ENCODE data around the gene LY6G6C. TPM values are rescaled to one million over a fixed set of nuclear protein-coding genes. Genes with fewer than 3 reads are reported as not detected.

The LY6G6C gene
- total RNA-seq, 1 experiment from 2014 or later, result not detected

DNA sequence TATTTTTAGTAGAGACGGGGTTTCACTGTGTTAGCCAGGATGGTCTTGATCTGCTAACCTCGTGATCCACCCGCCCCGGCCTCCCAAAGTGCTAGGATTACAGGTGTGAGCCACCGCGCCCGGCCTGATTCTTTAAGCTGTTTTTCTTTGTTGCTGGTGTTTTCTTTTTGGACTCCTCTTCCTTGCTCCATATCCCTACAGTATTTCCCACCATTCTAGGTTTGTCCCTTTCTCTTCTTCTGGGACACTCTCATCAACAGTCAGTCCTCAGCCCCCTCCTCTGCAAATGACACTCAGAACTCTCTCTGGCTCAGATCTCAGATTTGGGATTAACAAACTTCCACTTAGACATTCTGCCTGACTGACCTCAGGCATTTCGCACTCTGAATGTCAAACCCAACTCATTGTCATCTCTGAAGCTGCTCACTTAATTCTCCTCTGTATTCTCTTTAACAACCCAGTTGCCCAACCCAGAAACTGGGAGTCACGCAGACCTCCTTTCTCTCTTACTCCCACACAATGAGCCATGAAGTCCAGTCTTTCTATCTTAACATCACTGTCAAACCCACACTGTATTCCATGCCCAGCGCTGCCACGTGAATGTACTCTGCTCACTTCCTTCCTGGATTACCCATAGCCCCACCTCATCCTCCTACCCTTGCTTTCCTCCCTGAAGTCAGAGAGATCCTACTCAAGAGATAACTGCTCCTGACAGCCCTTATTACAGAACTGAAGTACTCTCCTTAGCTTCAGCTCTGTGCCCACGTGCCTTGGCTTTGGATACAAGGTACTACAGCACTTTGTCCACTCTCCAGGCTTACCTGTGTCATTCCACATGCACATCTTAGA is 4.2 kb upstream of the LY6G6C start:
- no TSS peak for BruUV-seq (replicated peaks)
- DNase-seq, result no peak
- Mint-ChIP-seq H3K9me3 (ENCODE audit: low read depth, unreplicated experiment) (no peaks in the 10 kb centered on the region), H3K4me1 (ENCODE audit: low read depth, unreplicated experiment) (peaks cover 8% of the 10 kb centered on the region), H3K4me3 (ENCODE audit: low read depth, unreplicated experiment) (no peak overlapping the region), H3K36me3 (ENCODE audit: insufficient read depth, unreplicated experiment) (peaks cover 35% of the 10 kb centered on the region), H3K27ac (ENCODE audit: unreplicated experiment) (no peak overlapping the region), H3K27me3 (ENCODE audit: unreplicated experiment) (peaks cover 10% of the 10 kb centered on the region)
- CTCF ChIA-PET, result interaction anchor here (0.7 kb wide), 1 partner anchor 153 kb away, joined by 3 read pairs; no protein-coding TSS in a partner anchor
- intact Hi-C loops (cut with micrococcal nuclease; ENCODE audit: unreplicated experiment), result no loop called here
- TF ChIP-seq, protein P1, sequence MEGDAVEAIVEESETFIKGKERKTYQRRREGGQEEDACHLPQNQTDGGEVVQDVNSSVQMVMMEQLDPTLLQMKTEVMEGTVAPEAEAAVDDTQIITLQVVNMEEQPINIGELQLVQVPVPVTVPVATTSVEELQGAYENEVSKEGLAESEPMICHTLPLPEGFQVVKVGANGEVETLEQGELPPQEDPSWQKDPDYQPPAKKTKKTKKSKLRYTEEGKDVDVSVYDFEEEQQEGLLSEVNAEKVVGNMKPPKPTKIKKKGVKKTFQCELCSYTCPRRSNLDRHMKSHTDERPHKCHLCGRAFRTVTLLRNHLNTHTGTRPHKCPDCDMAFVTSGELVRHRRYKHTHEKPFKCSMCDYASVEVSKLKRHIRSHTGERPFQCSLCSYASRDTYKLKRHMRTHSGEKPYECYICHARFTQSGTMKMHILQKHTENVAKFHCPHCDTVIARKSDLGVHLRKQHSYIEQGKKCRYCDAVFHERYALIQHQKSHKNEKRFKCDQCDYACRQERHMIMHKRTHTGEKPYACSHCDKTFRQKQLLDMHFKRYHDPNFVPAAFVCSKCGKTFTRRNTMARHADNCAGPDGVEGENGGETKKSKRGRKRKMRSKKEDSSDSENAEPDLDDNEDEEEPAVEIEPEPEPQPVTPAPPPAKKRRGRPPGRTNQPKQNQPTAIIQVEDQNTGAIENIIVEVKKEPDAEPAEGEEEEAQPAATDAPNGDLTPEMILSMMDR (IDR thresholded peaks at IDR 0.05; ENCODE audit: unreplicated experiment), result no peak

DNA sequence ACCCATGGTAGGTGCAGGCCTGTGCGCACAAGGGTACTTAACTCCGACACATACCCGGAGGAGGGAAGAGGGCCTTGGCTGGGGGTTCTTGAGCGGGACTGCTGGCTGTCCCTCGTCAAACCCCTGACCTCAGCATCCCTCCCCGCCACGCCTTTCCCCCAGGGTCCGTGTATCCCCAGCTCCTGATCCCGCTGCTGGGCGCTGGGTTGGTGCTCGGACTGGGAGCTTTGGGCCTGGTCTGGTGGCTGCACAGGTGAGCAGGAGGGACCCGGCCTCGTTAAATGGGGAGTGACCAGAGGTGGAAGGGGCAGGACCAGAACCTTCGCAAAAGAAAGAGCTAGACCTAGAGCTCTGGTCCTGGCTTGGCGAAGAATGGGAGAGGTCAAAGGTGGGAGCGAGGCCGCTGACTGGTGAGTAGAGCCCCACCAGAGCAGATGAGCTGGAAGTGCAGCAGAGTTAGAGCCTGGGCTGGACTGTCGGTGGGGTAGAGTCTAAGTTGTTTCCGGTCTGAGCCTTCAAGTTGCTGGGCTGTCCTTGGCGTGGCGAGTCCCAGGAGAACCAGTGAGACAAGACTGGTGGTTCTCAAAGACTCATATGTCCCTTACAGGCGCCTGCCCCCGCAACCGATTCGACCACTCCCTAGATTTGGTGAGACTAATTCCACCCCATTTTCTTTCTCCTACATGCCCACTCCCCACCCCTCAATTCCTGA is 2.6 kb upstream of the LY6G6C start:
- Mint-ChIP-seq H3K27me3 (ENCODE audit: unreplicated experiment) (peaks cover 15% of the 10 kb centered on the region), H3K4me1 (ENCODE audit: low read depth, unreplicated experiment) (peaks cover 14% of the 10 kb centered on the region), H3K27ac (ENCODE audit: unreplicated experiment) (no peak overlapping the region), H3K4me3 (ENCODE audit: low read depth, unreplicated experiment) (no peak overlapping the region), H3K9me3 (ENCODE audit: low read depth, unreplicated experiment) (no peaks in the 10 kb centered on the region), H3K36me3 (ENCODE audit: insufficient read depth, unreplicated experiment) (peaks cover 19% of the 10 kb centered on the region)
- no TSS peak for BruUV-seq (replicated peaks)
- DNase-seq, result no peak
- TF ChIP-seq, protein P1 (IDR thresholded peaks at IDR 0.05; ENCODE audit: unreplicated experiment), result no peak
- intact Hi-C loops (cut with micrococcal nuclease; ENCODE audit: unreplicated experiment), result no loop called here
- CTCF ChIA-PET, result interaction anchor here (0.9 to 3.1 kb wide), 2 partner anchors 14 to 46 kb away, joined by 3 to 14 read pairs; no protein-coding TSS in a partner anchor

DNA sequence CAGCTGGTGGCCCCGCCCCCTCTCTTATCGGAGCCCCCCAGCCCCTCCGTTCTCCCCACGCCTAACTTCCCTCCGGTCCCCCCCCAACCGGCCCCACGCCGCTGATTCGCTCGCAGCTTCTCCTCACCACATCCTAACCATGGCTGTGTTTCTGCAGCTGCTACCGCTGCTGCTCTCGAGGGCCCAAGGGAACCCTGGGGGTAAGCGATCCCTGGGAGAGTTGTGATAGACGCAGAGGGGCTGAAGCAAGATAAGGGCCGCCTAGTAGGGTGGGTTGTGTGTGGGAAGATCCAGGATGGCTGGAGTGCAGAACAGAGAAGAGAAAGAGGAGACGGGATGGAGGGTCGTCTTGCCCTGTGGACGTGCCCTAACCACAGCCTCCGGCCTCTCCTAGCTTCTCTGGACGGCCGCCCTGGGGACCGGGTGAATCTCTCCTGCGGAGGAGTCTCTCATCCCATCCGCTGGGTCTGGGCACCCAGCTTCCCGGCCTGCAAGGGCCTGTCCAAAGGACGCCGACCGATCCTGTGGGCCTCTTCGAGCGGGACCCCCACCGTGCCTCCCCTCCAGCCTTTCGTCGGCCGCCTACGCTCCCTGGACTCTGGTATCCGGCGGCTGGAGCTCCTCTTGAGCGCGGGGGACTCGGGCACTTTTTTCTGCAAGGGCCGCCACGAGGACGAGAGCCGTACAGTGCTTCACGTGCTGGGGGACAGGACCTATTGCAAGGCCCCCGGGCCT is 1.9 kb upstream of the LY6G6C start, which contains the start of gene MPIG6B:
MPIG6B (plus strand) TSS at position 129 of the 735 bp plus-strand sequence; CDS start at position 140, 11 bp downstream.
- TF ChIP-seq, protein P1 (IDR thresholded peaks at IDR 0.05; ENCODE audit: unreplicated experiment), result no peak
- Mint-ChIP-seq H3K27me3 (ENCODE audit: unreplicated experiment) (peaks cover 15% of the 10 kb centered on the region), H3K27ac (ENCODE audit: unreplicated experiment) (no peak within 1 kb of the TSS), H3K9me3 (ENCODE audit: low read depth, unreplicated experiment) (no peaks in the 10 kb centered on the region), H3K36me3 (ENCODE audit: insufficient read depth, unreplicated experiment) (peaks cover 15% of the 10 kb centered on the region), H3K4me3 (ENCODE audit: low read depth, unreplicated experiment) (no peak within 1 kb of the TSS), H3K4me1 (ENCODE audit: low read depth, unreplicated experiment) (peaks cover 21% of the 10 kb centered on the region)
- intact Hi-C loops (cut with micrococcal nuclease; ENCODE audit: unreplicated experiment), result no loop called here
- no TSS peak for BruUV-seq (replicated peaks)
- DNase-seq, result no peak
- CTCF ChIA-PET, result interaction anchor here (0.6 to 3.1 kb wide), 5 partner anchors 11 to 47 kb away, joined by 3 to 14 read pairs (median 5); no protein-coding TSS in a partner anchor

DNA sequence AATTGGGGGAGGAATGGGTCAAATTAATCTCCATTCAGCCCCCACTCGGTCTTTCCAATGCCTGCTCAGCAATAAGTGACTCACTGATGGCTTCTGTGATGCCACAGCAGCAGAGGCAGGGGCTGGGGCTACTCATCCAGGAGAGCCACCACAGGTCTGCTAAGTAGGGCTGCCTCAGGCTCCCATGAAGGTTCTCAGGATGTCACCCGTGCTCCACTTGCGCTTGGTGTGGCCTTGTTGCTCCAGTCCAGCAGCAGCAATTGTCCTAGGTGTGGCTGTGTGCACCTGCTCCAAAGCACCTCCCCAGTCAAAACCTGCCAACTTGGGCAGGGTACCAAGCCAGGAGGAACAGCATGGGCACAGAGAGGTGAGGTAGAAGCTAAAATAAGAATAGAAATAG is 627 bp upstream of the LY6G6C start:
- Mint-ChIP-seq H3K9me3 (ENCODE audit: low read depth, unreplicated experiment) (no peaks in the 10 kb centered on the region), H3K27me3 (ENCODE audit: unreplicated experiment) (peaks cover 15% of the 10 kb centered on the region), H3K36me3 (ENCODE audit: insufficient read depth, unreplicated experiment) (peaks cover 13% of the 10 kb centered on the region), H3K4me1 (ENCODE audit: low read depth, unreplicated experiment) (peaks cover 34% of the 10 kb centered on the region), H3K4me3 (ENCODE audit: low read depth, unreplicated experiment) (no peak overlapping the region), H3K27ac (ENCODE audit: unreplicated experiment) (no peak overlapping the region)
- no TSS peak for BruUV-seq (replicated peaks)
- TF ChIP-seq, protein P1 (IDR thresholded peaks at IDR 0.05; ENCODE audit: unreplicated experiment), result no peak
- CTCF ChIA-PET, result interaction anchor here (0.6 to 3.1 kb wide), 4 partner anchors 13 to 160 kb away, joined by 3 to 14 read pairs (median 4); partner anchors contain the start of gene ABHD16A
- intact Hi-C loops (cut with micrococcal nuclease; ENCODE audit: unreplicated experiment), result no loop called here
- no peak for DNase-seq
